K562 (cell line): ENCODE measurements around the gene DEGS1. TPM values are rescaled to one million over a fixed set of nuclear protein-coding genes. Genes with fewer than 3 reads are reported as not detected.

Source experiments
- CBFA2T2 ChIP-seq: fragments of 450-650 bp; conservative IDR thresholded peaks from 2 replicates; pipeline ENCODE4 v1.6.1; 2017; ENCODE audit warnings: mild to moderate bottlenecking
- CBX3 ChIP-seq, 2 experiments: IDR thresholded peaks; 1 replicate in 1 of 2; 2 replicates in 1 of 2; pipeline ENCODE4 v1.6.1; 2012; ENCODE audit warnings: inconsistent platforms in 2 of 2, low read length in 2 of 2, borderline replicate concordance in 1 of 2, control low read depth in 1 of 2
- DPF2 ChIP-seq: fragments of 450-650 bp; IDR thresholded peaks from 2 replicates; pipeline ENCODE4 v1.6.1; 2016
- HDAC1 ChIP-seq, 2 experiments: fragments of 450-650 bp; IDR thresholded peaks; 2 replicates each; pipeline ENCODE4 v1.6.1; 2016 to 2017; ENCODE audit warnings: inconsistent platforms in 1 of 2, mild to moderate bottlenecking in 1 of 2, moderate library complexity in 1 of 2
- HLTF ChIP-seq: fragments of 450-650 bp; IDR thresholded peaks from 2 replicates; pipeline ENCODE4 v1.6.1; 2016
- HMG20A ChIP-seq: fragments of 450-650 bp; formaldehyde crosslinking; conservative IDR thresholded peaks from 2 replicates; pipeline ENCODE4 v1.4.0; 2020; ENCODE audit warnings: mild to moderate bottlenecking, mixed read lengths
- KDM2B ChIP-seq: fragments of 250-450 bp; sonication (Bioruptor Pico); IDR thresholded peaks from 2 replicates; pipeline ENCODE4 v1.8.0; 2021; ENCODE audit warnings: mild to moderate bottlenecking, moderate library complexity
- MYBL2 ChIP-seq, 2 experiments: fragments of 450-650 bp in 1 of 2; sonication (generic) in 1 of 2; formaldehyde crosslinking in 1 of 2; IDR thresholded peaks; 2 replicates each; pipeline versions ENCODE4 v1.6.1 to v1.8.1; 2017 to 2022; ENCODE audit warnings: borderline replicate concordance in 1 of 2, inconsistent platforms in 1 of 2, low read depth in 1 of 2, mild to moderate bottlenecking in 1 of 2, missing genetic modification reagents in 1 of 2, moderate library complexity in 1 of 2
- PTRF ChIP-seq: fragments of 450-650 bp; IDR thresholded peaks from 2 replicates; pipeline ENCODE4 v1.6.1; 2016; ENCODE audit warnings: mild to moderate bottlenecking, missing genetic modification characterization, missing compliant biosample characterization
- RBBP5 ChIP-seq: fragments of 200-600 bp; sonication (generic); IDR thresholded peaks from 2 replicates; pipeline ENCODE4 v1.6.1; 2012; ENCODE audit warnings: borderline replicate concordance, mild to moderate bottlenecking, low read length, control low read depth, inconsistent platforms; ENCODE audit not compliant: insufficient read depth, poor library complexity, severe bottlenecking
- RBM39 ChIP-seq: fragments of 200-400 bp; formaldehyde crosslinking; optimal IDR thresholded peaks from 2 replicates; pipeline ENCODE3; 2018; ENCODE audit warnings: low read depth, low read length
- SIX5 ChIP-seq, 2 experiments: IDR thresholded peaks; 2 replicates each; pipeline ENCODE4 v1.6.1; 2011; ENCODE audit warnings: low read length in 2 of 2, borderline replicate concordance in 1 of 2, low read depth in 1 of 2, mild to moderate bottlenecking in 1 of 2, moderate library complexity in 1 of 2; ENCODE audit not compliant: insufficient read depth in 1 of 2
- TSHZ1 ChIP-seq: fragments of 250-450 bp; sonication (Bioruptor Pico); IDR thresholded peaks from 2 replicates; pipeline ENCODE4 v1.4.0; 2020; ENCODE audit warnings: mild to moderate bottlenecking, moderate library complexity
- YBX1 ChIP-seq: fragments of 450-650 bp; IDR thresholded peaks from 2 replicates; pipeline ENCODE4 v1.7.1; 2016; ENCODE audit warnings: mild to moderate bottlenecking
- ZBED1 ChIP-seq: IDR thresholded peaks from 2 replicates; pipeline ENCODE4 v1.6.1; 2014
- ZC3H11A ChIP-seq: IDR thresholded peaks from 2 replicates; pipeline ENCODE4 v1.6.1; 2012; ENCODE audit warnings: low read depth, low read length, improper control_type of control experiment
- ZNF175 ChIP-seq: fragments of 200-800 bp; sonication (Bioruptor generic); IDR thresholded peaks from 2 replicates; pipeline ENCODE4 v1.6.1; 2016; ENCODE audit warnings: low read depth, mild to moderate bottlenecking, missing genetic modification characterization, missing compliant biosample characterization
- ZNF444 ChIP-seq: fragments of 250-450 bp; sonication (Bioruptor Pico); IDR thresholded peaks from 2 replicates; pipeline ENCODE4 v1.4.0; 2020; ENCODE audit warnings: mild to moderate bottlenecking, moderate library complexity
- ZNF512 ChIP-seq: IDR thresholded peaks from 2 replicates; pipeline ENCODE4 v1.6.1; 2016; ENCODE audit warnings: missing genetic modification characterization, missing compliant biosample characterization
- polyA plus RNA-seq, 8 experiments: library from polyadenylated mRNA; depleted of rRNA in 4 of 8; stranded (reverse) in 5 of 8; unstranded in 3 of 8; fragments of >200 nt; fragmentation: Nextera tagmentation in 2 of 8; fragmentation: Illumina TruSeq in 1 of 8; extraction: Ambion mirVana in 2 of 8; extraction: Trizol in 1 of 8; gene quantifications; 2 replicates each; pipeline versions ENCODE4 v1.2.1 to v1.2.3, GENCODE V29; 2011 to 2014; ENCODE audit warnings: inconsistent platforms in 1 of 8, missing spikeins in 1 of 8
- total RNA-seq, 7 experiments: library from RNA; depleted of rRNA in 6 of 7; stranded (reverse); fragments of >200 nt in 6 of 7; fragmentation: Illumina TruSeq in 2 of 7; extraction: Trizol in 2 of 7; gene quantifications; 2 replicates each; pipeline versions ENCODE4 v1.2.1 to v1.2.3, GENCODE V29; 2011 to 2021; ENCODE audit warnings: low replicate concordance in 1 of 7
- TF ChIP-seq, protein P1 (sequence below): fragments of 250-450 bp; sonication (Bioruptor Pico); IDR thresholded peaks from 2 replicates; pipeline ENCODE4 v1.8.0; 2021; ENCODE audit warnings: moderate library complexity, mild to moderate bottlenecking, inconsistent platforms
- TF ChIP-seq, protein P2 (sequence below): fragments of 450-650 bp; IDR thresholded peaks from 2 replicates; pipeline ENCODE4 v1.6.1; 2016; ENCODE audit warnings: mild to moderate bottlenecking

DEGS1 gene
- total and polyA plus RNA-seq, 9 of the 15 experiments (the other 6 are each of a cell fraction or from before 2014, with no cell fraction given) = 12.3 to 95.0 (median 38.8) TPM

DNA sequence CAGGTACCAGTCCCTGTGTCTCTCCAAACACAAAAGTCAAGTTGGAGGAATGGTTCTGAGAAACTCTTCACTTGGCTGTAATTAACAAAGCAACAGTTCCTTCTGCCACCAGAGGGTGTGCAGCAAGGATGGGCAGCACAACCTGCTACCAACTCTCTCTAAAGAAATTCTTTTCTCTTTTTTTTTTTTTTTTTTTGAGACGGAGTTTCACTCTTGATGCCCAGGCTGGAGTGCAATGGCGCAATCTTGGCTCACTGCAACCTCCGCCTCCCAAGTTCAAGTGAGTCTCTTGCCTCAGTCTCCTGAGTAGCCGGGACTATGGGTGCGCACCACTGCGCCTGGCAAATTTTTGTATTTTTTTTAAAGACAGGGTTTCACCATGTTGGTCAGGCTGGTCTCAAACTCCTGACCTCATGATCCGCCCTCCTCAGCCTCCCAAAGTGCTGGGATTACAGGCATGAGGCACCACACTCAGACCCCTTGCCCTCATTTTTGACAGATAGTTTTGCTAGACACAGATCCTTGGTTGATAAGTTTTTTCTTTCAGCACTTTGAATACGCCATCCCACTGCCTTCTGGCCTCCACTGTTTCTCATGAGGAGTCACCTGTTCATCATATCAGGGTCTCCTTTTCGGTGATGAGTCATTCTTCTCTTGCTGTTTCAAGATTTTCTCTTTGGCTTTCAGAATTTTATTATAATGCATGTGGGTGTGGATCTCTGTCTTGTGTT lies 12.1 kb upstream of the DEGS1 start (continued):
- TF ChIP-seq, protein P1, sequence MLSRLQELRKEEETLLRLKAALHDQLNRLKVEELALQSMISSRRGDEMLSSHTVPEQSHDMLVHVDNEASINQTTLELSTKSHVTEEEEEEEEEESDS (CRISPR knock-in tag) = no peak
- peak in 1 of 2 experiments; percentile 72; a peak in 1 of 4 replicates for TF ChIP-seq HDAC1 (IDR thresholded peaks at IDR 0.05)
- no peak for TF ChIP-seq CBFA2T2
- no peak for TF ChIP-seq RBBP5
- TF ChIP-seq SIX5 (IDR thresholded peaks at IDR 0.05; ENCODE audit: borderline replicate concordance in 1 of 2, insufficient read depth in 1 of 2, low read depth in 1 of 2, low read length in 2 of 2) = no peak
- no peak; the same call in 1 of the 2 replicates for TF ChIP-seq MYBL2 (IDR thresholded peaks at IDR 0.05; ENCODE audit: low read depth)
- TF ChIP-seq MYBL2 (CRISPR knock-in tag; IDR thresholded peaks at IDR 0.05; ENCODE audit: borderline replicate concordance) = no peak
- TF ChIP-seq ZC3H11A = no peak
- TF ChIP-seq RBM39 = no peak
- no peak for TF ChIP-seq KDM2B (CRISPR knock-in tag)
- TF ChIP-seq ZNF512 = no peak
- no peak for TF ChIP-seq PTRF (tag)
- TF ChIP-seq ZBED1 = no peak
- TF ChIP-seq, protein P2, sequence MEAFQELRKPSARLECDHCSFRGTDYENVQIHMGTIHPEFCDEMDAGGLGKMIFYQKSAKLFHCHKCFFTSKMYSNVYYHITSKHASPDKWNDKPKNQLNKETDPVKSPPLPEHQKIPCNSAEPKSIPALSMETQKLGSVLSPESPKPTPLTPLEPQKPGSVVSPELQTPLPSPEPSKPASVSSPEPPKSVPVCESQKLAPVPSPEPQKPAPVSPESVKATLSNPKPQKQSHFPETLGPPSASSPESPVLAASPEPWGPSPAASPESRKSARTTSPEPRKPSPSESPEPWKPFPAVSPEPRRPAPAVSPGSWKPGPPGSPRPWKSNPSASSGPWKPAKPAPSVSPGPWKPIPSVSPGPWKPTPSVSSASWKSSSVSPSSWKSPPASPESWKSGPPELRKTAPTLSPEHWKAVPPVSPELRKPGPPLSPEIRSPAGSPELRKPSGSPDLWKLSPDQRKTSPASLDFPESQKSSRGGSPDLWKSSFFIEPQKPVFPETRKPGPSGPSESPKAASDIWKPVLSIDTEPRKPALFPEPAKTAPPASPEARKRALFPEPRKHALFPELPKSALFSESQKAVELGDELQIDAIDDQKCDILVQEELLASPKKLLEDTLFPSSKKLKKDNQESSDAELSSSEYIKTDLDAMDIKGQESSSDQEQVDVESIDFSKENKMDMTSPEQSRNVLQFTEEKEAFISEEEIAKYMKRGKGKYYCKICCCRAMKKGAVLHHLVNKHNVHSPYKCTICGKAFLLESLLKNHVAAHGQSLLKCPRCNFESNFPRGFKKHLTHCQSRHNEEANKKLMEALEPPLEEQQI = 0 out of 2 replicates have a peak, but pooled peaks have one; percentile 69
- TF ChIP-seq DPF2 = peak; percentile 50; the same call in 1 of the 2 replicates
- TF ChIP-seq CBX3 (IDR thresholded peaks at IDR 0.05; ENCODE audit: borderline replicate concordance in 1 of 2, low read length in 2 of 2) = peak in 1 of 2 experiments; percentile 100; a peak in 2 of 3 replicates
- no peak for TF ChIP-seq HMG20A (CRISPR knock-in tag)
- TF ChIP-seq YBX1 = no peak
- TF ChIP-seq HLTF = 0 out of 2 replicates have a peak, but pooled peaks have one; percentile 19
- no peak for TF ChIP-seq TSHZ1
- no peak for TF ChIP-seq ZNF444 (CRISPR knock-in tag)
- no peak for TF ChIP-seq ZNF175 (CRISPR knock-in tag)
